ELF-1 (cell line): Measurements from ENCODE around the gene BCKDHA.
A peak's percentile ranks its signal among the peaks of the same experiment; 100 is the strongest.

Experiments
- DNase-seq: peaks from one replicate; pipeline ENCODE4 v3.0.0-alpha.2; 2016; ENCODE audit warnings: low read depth, low spot score

Gene BCKDHA

GRCh38 chr19:41397086-41398049 is at the start of gene BCKDHA, which contains the start of gene EXOSC5:
Gene BCKDHA (plus strand): TSS chr19:41397818. CDS start chr19:41397828, 10 bp downstream.
Gene EXOSC5 (minus strand): TSS chr19:41397359. CDS start chr19:41397328, 31 bp downstream.
- DNase-seq: peak; percentile 99

DNA sequence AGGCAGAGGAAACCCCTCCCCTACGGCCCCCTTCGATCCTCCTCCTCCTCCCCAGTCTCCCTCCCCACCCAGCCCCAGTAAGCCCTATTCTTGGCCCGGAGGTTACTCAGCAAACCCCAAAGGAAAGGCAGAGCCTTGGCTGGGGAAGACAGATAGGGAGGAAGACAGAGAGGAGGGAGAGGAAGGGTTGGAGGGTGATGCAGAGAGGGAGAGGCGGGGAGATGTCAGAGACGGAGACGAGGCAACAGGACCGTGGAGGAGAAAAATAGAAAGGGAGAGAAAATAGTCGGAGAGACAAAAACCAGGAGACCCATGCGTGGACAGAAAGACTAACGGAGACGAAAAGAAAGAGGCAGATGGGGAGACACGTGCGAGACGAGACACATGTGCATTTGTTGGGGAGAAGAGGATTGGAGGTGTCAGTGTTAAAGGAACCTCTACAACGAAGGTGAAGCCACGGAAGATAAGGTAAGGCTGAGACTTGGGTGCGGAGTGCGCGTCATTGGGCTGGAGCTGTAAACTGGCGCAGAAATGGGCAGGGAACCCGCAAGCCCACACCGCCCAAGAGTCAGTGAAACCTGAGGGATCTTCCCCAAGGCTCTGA is 46.8 kb upstream of the BCKDHA start:
- DNase-seq: no peak

DNA sequence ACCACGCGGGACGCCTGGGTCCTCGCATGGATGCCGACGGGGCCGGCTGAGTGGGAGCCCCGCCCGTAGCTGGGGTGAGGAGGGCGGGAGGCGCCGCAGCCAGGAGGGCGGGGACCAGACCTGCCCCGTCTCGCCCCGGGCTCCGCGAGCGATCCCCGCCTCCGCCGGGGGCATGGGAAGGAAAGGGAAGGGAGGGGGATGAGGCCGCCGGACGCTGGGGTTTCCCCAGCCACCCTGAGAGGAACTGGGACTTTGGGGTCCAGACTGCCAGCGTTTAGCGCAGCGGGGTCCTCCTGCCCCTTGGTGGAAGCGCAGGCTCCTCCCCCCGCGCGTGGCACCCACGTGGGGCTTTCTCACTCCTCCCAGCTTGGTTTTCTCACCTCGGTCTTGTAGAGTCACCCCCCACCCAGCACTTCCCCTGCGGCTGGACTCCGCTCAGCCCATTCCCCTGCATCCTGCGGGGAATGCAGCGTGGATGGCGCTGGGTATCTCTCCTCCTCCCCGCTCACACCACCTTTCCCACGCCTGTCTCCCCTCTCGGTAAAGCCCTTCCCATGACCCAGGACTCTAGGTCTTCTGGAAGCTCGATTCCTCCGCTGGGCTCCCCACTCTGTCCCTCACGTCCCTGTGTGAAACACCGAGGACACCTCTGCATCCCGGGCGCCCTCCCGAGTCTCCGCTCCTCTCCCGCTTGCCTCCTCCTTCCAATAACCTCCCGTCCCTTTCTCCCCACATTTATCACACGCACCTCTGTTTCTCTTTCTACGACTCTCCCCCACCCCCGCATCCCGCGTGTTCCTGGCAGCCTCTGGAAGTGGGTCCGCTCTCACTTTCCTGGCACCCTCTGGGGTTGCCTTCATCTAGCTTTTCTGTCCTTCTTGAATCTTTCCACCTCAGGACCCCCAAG is 46.0 kb upstream of the BCKDHA start:
- DNase-seq: peak; percentile 47

- DNase-seq: no peak
Measured at GRCh38 chr19:41352279-41352608, 45.4 kb upstream of the BCKDHA start.

- peak; percentile 65 for DNase-seq
Measured at GRCh38 chr19:41352609-41353465, 44.8 kb upstream of the BCKDHA start.

DNA sequence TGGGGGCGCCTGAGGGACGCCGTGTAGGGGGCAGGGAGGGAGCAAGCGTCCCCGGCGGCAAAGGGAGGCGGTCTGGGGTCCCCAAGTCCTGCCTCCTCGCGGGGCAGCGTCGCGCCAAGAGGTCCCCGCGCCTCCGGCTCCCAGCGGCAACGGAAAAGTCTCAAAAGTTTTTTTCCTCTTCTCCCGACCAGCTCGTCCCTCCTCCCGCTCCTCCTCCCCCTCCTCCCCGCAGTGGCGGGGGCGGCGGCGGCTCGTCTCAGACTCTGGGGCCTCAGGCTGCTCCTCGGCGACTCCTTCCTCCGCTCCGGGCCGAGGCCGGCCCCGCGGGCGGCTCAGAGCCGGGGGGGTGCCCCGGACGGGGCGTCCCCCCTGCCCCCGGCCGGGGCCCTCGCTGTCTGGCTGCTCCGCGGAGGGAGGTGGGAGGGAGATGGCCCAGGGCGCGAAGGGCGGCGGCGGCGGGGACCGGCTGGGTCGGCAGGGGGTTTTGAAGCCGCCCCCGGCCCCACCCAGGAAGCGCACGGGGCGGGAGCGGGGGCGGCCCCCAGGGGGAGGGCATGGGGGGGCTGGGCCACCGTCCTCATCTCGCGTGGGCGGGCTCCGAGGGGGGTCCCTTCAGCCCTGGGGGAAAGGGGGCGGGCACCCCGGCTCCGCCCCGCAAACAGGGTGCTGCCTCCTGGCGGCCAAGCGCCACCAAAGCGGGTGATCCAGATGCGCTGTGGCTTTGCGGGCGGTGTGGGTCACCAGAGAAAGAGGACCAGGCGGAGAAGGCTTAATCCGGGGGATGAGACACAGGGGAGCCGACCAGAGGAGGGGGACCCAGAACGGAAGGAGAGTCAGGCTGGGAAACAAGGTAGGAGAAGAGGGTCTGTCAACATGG is 43.9 kb upstream of the BCKDHA start, which contains the start of gene TGFB1:
TGFB1 (minus strand) TSS at position 457 of the 877 bp plus-strand sequence. CDS start 878 bp downstream, outside the sequence.
- DNase-seq: peak; percentile 80

- DNase-seq: no peak
Measured at GRCh38 chr19:41354343-41354953, 43.2 kb upstream of the BCKDHA start.

- DNase-seq: no peak
Measured at GRCh38 chr19:41355035-41355434, 42.6 kb upstream of the BCKDHA start.

- DNase-seq: no peak
Measured at GRCh38 chr19:41355802-41356201, 41.8 kb upstream of the BCKDHA start.

DNA sequence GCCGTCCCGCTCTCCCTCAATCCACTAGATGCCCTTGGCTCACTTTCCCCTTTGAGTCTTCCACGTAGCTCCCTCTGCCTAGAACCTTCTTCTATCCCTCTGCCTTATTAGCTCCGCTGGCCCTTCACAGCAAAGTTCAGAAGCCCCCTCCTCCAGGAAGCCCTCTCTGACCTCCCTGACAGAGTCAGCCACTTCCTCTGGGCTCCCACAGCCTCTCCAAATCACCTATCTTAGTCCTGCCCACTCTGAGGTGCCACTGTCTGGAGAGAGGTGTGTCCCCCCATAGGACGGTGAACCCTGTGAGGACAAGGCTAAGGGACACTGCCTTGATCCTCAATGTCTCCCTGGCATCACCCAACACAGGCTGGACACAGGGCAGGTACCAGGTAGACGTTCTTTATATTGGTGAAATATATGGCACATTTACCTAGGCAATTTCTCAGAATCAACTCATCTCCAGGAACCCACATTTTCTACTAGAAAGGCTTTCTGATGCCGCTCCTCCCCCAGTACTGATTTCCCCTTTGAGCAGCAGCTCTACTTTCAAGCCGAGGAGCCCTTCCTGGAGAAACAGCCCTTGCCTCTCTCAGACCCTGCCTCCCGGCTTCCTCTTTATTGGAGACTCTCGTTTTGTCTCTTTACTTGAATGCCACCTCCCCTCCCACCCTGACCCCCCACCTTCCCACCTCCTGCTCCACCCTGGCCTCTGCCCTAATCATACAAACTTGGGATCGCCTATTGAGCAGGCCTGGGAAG is 40.5 kb upstream of the BCKDHA start:
- DNase-seq: no peak

DNA sequence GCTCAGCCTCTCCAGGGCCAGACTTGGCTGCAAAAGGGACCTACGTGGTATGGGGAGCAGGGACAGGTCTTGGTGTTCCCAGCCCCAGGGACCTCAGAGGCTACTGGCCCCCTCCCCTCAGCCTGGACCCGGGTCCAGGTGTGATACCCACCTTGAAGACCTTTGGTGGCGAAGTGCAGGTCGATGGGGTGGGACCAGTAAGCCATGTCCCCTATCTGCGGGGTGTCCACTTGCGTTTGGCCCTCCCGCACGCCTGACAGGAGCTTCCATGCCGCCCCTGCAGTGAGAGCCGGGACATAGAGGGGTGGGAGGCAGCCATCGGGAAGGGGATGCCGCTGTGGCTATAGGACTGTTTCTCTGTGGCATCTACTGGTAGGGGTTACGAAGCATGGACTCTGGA is 39.9 kb upstream of the BCKDHA start:
- no peak for DNase-seq

DNA sequence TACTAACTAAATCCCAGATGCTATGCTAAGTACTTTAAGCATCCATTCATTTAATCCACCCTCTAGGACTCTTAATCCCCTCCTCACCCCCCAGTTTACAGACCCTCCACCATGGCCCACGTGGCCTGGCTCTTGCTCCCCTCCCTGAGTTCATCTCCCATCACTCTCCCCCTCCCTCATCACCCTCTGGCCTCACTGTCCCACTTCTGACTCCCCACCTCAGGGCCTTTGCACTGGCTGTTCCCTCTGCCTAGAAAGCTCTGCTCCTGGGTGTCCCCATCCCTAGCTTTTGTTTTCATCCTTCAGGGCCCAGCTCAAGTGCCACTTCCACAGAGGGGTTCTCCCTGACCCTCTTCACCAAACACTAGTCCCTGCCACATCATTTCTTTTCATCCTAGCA is 37.9 kb upstream of the BCKDHA start:
- DNase-seq: no peak

- no peak for DNase-seq
Measured at GRCh38 chr19:41362143-41362847, 35.3 kb upstream of the BCKDHA start.

DNA sequence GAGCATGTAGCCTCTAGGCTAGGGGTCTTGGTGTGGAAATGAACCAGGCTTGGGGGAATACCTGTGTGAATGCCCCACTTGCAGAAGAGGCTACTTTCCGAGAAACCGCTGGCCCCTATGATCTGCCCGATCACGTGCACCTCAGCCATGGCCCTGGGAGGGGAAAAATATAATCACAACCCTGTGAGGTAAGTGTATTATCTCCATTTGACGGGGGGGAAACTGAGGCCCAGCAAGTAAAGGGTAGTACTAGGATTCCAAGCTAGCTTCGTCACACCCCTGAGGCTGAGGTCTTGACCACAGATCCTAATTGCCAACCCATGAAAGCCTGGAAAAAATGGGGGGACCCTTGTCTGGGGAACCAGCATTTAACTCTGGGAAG is 34.3 kb upstream of the BCKDHA start:
- DNase-seq: no peak

- peak; percentile 99 for DNase-seq
Measured at GRCh38 chr19:41363753-41364523, 33.7 kb upstream of the BCKDHA start, which contains the start of gene B9D2. Gene B9D2 (minus strand): TSS chr19:41364149. CDS start chr19:41363519, 630 bp downstream.

DNA sequence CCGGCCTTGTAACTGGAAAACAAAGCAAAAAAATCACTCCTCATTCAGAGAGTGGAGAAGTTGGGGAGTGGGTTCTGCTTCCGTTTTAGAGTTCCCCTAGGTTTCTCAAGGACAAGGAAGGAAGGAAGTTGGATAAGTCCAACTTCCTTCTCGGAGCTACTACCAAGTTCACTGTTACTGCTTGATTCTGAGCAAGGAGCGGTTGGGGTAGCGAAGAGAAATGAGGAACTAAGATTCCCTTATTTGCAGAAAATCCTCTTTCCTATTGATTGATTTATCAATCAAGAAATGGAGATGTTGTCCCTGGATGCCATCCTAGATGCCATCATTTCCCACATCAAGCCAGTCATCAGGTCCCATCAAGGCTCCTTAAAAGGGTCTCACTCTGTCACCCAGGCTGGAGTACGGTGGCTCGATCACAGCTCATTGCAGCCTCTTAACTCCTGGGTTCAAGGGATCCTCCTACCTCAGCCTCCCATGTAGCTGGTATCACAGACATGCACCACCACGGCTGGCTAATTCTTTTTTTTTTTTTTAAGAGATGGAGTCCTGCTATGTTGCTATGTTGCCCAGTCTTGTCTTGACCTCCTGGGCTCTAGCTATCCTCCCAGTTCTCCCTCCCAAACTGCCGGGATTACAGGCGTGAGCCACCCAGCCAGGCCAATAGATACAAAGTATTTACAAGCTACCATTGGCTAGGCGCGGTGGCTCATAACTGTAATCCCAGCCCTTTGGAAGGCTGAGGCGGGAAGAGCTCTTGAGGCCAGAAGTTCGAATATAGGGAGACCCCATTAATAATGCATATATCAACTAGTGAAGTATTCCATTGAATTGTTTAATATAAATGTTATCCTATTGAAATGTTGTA is 32.9 kb upstream of the BCKDHA start:
- DNase-seq: no peak
